ENCODE data around the gene ERG. TPM values are rescaled to one million over a fixed set of nuclear protein-coding genes. Genes with fewer than 3 reads are reported as not detected.

ERG gene
- total RNA-seq, 3 donors from 2014 or later, result 4.0 to 8.4 (median 4.3) TPM

DNA sequence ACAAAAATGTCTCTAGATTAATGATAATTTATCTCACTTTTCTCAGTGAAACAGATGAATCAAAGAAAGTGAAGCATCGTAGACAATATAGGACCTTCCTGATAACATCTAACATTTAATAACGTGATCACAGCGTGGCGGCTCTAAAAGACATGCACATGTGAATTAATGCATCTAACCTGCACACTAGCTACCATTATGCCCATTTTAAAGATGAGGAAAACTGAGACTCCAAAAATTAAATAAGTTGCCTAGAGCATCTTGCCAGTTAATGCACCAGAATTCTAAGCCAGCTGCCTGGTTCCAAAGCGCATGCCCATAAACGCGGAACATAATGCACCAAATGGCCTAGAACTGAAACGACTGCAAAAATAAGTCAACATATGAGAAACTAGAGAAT is 23.5 kb downstream of the ERG start:
- DNase-seq (no peak), ATAC-seq (no peak)
- TF ChIP-seq, protein P1, sequence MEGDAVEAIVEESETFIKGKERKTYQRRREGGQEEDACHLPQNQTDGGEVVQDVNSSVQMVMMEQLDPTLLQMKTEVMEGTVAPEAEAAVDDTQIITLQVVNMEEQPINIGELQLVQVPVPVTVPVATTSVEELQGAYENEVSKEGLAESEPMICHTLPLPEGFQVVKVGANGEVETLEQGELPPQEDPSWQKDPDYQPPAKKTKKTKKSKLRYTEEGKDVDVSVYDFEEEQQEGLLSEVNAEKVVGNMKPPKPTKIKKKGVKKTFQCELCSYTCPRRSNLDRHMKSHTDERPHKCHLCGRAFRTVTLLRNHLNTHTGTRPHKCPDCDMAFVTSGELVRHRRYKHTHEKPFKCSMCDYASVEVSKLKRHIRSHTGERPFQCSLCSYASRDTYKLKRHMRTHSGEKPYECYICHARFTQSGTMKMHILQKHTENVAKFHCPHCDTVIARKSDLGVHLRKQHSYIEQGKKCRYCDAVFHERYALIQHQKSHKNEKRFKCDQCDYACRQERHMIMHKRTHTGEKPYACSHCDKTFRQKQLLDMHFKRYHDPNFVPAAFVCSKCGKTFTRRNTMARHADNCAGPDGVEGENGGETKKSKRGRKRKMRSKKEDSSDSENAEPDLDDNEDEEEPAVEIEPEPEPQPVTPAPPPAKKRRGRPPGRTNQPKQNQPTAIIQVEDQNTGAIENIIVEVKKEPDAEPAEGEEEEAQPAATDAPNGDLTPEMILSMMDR (IDR thresholded peaks at IDR 0.05), result no peak
- Histone ChIP-seq H3K4me1 (ENCODE audit: low read depth) (no peaks in the 10 kb centered on the region), H3K4me3 (no peak overlapping the region), H3K36me3 (ENCODE audit: low read depth) (no peaks in the 10 kb centered on the region), H3K9me3 (no peaks in the 10 kb centered on the region)
- intact Hi-C loops (cut with DNase I, micrococcal nuclease), result no loop called here

DNA sequence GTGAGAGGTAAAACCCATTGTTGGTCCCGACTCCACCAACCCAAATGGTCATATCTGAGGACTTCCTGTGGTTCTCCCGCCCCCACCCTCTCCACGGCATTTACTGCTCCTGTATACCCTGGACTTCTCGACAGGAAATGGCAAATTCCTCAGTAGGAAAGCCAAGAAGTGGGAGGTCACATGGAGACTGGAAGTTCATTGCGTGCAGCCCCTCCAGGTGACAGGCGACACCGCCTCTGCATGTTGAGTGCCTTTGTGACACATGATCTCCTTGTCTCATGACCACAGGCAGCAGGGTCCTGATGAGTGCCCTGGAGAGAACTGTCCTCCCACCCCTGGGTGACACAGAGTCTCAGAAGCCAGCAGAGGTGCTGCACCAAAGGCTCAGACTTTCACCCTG is 24.2 kb downstream of the ERG start:
- intact Hi-C loops (cut with DNase I, micrococcal nuclease), result no loop called here
- DNase-seq (no peak), ATAC-seq (no peak)
- Histone ChIP-seq H3K4me3 (no peak overlapping the region), H3K4me1 (ENCODE audit: low read depth) (no peaks in the 10 kb centered on the region), H3K36me3 (ENCODE audit: low read depth) (no peaks in the 10 kb centered on the region), H3K9me3 (no peaks in the 10 kb centered on the region)
- TF ChIP-seq, protein P1 (IDR thresholded peaks at IDR 0.05), result no peak

DNA sequence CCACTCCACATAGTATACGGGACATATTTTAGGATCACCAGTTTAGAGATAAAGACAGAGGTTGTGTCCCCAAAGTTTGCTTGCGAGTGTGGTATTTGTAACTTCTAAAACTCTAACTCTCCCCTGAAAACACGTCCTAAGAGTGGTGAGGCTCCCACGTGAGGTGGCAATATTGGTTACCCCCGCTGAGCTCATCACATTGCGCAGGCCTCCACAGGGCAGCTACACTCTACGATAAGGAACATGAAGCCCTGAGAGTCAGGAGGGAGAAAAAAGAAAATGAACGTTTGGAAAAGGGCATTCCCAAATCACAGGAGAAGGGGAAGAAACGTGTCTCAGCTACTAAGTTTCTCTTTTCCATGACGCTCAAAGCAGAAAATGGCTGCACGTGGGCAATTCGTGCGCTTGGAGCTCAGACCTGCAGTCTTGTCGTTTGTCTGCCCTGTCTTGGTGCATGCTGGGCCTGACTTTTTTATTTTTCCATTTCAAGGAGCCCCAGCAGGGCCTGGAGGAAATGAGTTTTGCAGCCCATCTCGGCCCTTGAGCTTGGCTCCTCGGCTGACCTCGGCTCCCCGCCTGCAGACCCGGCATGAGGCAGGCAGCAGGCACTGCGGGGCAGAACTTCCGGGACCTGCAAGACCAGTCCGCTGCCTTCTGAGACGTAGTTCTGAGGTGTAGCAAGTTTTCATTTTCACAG is 25.7 kb downstream of the ERG start:
- TF ChIP-seq, protein P1 (IDR thresholded peaks at IDR 0.05), result no peak
- DNase-seq, result peak in 1 of 3 donors; percentile 46
- Histone ChIP-seq H3K36me3 (ENCODE audit: low read depth) (no peaks in the 10 kb centered on the region), H3K4me3 (no peak overlapping the region), H3K9me3 (no peaks in the 10 kb centered on the region), H3K4me1 (ENCODE audit: low read depth) (no peaks in the 10 kb centered on the region)
- intact Hi-C loops (cut with DNase I, micrococcal nuclease), result no loop called here
- ATAC-seq, result no peak

DNA sequence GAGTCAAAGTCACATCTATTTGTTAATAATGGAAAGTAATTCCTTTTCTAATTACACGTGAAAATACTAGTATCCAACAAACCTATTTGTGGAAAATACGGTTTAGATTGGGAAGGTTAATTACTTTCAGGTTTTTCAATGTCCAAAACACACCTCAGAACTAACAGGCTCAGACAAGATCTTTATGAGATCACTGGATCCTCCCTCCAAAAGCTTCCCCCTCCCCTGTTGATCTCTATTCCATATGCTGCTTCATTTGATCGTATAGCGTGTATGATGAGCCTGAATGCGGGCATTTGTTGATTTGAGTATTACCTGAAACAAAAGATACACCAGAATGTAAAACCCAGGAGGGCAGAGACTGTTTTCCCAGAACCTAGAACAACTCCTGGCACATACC is 26.5 kb downstream of the ERG start:
- no peak overlapping the region for H3K4me3 ChIP-seq
- intact Hi-C loops (cut with DNase I, micrococcal nuclease), result no loop called here
- no peaks in the 10 kb centered on the region for H3K36me3 ChIP-seq (ENCODE audit: low read depth)
- no peak for DNase-seq
- ATAC-seq, result no peak
- H3K4me1 ChIP-seq (ENCODE audit: low read depth), result no peaks in the 10 kb centered on the region
- H3K9me3 ChIP-seq, result no peaks in the 10 kb centered on the region
- TF ChIP-seq, protein P1 (IDR thresholded peaks at IDR 0.05), result no peak

DNA sequence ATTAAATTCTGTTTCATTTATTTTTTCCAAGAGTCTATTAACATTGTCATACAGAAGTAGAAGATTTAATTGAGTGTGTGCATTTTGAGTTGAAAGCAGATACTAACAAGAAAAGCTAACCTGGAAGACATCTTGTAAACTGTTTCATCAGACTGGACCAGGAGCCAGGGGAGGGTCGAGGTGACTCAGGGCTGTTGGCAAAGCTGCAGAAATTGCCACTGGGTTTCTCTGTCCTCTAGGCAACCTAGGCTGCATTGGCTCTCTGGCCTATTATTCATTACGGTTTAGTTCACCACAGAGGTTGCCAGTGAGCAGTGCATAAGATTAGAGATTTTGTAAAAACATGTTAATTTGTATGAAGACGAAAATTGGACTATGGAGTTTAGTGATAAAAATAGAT is 27.5 kb downstream of the ERG start:
- no peak for DNase-seq
- intact Hi-C loops (cut with DNase I, micrococcal nuclease), result no loop called here
- H3K4me1 ChIP-seq (ENCODE audit: low read depth), result no peaks in the 10 kb centered on the region
- no peak overlapping the region for H3K4me3 ChIP-seq
- no peak for ATAC-seq
- TF ChIP-seq, protein P1 (IDR thresholded peaks at IDR 0.05), result no peak
- H3K9me3 ChIP-seq, result no peaks in the 10 kb centered on the region
- no peaks in the 10 kb centered on the region for H3K36me3 ChIP-seq (ENCODE audit: low read depth)

DNA sequence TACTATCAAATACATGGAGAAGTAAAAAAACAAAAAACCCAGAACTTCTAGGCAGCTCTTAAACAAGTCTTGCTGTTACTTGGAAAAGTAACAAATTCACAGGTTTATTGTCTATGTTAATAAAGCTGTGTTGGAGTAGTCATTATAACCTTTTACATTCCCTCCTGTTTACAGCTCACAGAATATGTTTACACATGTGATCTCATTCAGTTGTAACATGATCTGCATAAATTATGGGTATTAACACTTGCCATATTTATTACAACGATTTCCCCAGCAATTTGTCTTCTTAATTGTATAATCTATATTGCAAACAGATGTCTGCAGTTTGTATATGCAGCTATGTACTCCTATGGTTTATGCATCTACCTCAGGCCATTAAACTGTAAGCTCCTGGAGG is 28.6 kb downstream of the ERG start:
- H3K36me3 ChIP-seq (ENCODE audit: low read depth), result no peaks in the 10 kb centered on the region
- H3K4me3 ChIP-seq, result no peak overlapping the region
- ATAC-seq, result no peak
- TF ChIP-seq, protein P1 (IDR thresholded peaks at IDR 0.05), result no peak
- intact Hi-C loops (cut with DNase I, micrococcal nuclease), result no loop called here
- DNase-seq, result no peak
- H3K9me3 ChIP-seq, result no peaks in the 10 kb centered on the region
- H3K4me1 ChIP-seq (ENCODE audit: low read depth), result no peaks in the 10 kb centered on the region

All from mucosa of descending colon (tissue), 3 donors.